ES-I3 (cell line): ENCODE results near the gene ZNF700.
"Not testable (repeated sequence)": the region's sequence is repeated elsewhere in the genome, so short reads cannot be mapped to it uniquely, and the experiment has no call there.

ENCODE experiments used
- H3K36me3 ChIP-seq: 2 replicates; pipeline ENCODE4 v1.6.1; 2013; ENCODE audit warnings: mild to moderate bottlenecking, low read length, control low read depth, moderate library complexity; ENCODE audit not compliant: insufficient read depth
- H3K4me1 ChIP-seq: 2 replicates; pipeline ENCODE4 v1.6.1; 2013; ENCODE audit warnings: mild to moderate bottlenecking, control low read depth, low read length; ENCODE audit not compliant: insufficient read depth
- H3K9ac ChIP-seq: 2 replicates; pipeline ENCODE4 v1.6.1; 2013; ENCODE audit warnings: low read depth, mild to moderate bottlenecking, low read length, moderate library complexity
- H3K9me3 ChIP-seq: 2 replicates; pipeline ENCODE4 v1.6.1; 2013; ENCODE audit warnings: mild to moderate bottlenecking, low read length, moderate library complexity; ENCODE audit not compliant: control insufficient read depth, insufficient read depth

The ZNF700 gene

DNA sequence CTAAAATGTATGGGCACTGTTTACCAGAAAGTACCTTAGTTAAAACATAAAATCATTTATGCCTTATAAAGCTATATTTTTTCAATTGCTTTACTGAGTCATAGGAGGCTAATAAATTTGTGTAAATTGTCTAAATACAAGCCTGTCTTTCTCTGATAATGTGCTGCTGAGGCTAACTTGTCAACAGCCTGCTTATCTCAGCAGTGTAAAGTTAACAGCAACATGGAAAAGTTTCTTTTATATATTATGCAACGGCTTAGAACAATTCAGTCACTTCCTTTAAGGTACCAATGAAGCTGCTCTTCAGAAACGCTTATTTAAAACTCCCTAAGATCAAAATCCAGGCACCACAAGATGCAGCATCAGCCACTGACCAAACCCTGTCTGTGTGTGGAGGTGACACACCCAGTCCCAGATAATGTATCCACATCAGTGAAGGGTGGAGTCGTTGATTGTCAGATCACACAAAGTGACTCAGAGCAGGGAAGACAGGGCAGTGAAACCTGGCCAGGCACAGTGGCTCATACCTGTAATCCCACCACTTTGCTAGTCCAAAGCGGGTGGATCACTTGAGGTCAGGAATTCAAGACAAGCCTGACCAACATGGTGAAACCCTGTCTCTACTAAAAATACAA is 10.4 kb upstream of the ZNF700 start:
- not testable (repeated sequence) for H3K36me3 ChIP-seq, H3K4me1 ChIP-seq, H3K9ac ChIP-seq, H3K9me3 ChIP-seq

DNA sequence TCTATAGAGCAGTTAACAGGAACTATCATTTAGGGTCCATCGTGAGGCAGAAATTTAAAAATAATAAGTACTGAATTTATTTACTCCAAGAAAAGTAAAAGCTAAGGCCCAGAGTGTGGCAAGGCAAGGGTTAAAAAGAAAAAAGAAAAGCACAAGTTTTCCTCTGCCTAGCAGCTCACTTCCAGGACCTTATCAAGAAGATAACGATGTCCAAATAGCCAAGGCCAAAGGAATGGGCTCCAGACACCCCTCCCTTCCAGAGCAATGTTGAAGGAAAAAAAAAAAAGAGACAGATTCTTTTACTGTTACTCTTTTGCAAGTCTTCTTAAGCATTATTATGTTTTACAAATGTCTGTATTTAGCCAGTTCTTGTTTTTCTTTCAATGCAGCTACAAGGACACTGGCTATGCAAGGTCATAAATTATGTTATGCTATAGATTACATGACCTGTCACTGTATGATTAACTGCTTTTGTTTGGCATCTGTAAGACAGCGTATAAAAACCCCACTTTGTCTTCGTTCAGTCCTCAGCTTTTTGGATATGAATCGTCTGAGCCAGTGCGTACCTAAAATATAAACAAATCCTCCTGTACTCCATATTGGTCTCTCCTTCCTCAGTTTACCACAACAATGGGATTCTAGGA is 2.9 kb upstream of the ZNF700 start:
- no peaks in the 10 kb centered on the region for H3K36me3 ChIP-seq
- no peaks in the 10 kb centered on the region for H3K4me1 ChIP-seq

DNA sequence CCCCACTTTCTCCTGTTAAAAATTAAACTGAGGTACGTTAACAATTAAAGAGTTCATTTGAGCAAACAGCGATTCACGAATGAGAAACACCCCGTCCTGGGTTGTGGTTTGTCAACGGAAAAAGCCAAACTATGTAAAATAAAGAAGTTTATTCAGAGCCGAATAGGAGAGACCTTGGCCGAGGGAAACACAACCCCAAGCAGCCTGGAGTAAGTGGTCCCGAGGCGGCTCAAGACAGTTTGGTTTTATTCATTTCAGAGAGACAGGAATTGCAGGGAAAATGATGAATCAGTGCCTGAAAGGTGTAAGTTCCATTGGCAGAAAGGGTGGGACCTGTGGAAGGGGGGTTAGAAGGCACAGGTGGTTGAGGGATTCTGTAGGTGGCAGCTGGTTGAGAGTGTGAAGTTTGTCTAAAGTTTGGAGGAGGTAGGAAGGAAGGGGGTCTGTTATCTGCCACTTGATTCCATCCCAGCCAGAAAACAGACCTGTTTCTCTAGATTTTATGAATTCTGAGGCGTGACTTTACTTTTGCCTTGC is 812 bp downstream of the ZNF700 start:
- H3K4me1 ChIP-seq, H3K9me3 ChIP-seq, H3K36me3 ChIP-seq: not testable (repeated sequence)
- H3K9ac ChIP-seq, result peak overlapping the region; percentile 66

More for the DNA sequence above, 2.9 kb upstream of the ZNF700 start:
- Histone ChIP-seq H3K9ac (no peak overlapping the region), H3K9me3 (no peaks in the 10 kb centered on the region; the same call in 1 of the 2 replicates)

DNA sequence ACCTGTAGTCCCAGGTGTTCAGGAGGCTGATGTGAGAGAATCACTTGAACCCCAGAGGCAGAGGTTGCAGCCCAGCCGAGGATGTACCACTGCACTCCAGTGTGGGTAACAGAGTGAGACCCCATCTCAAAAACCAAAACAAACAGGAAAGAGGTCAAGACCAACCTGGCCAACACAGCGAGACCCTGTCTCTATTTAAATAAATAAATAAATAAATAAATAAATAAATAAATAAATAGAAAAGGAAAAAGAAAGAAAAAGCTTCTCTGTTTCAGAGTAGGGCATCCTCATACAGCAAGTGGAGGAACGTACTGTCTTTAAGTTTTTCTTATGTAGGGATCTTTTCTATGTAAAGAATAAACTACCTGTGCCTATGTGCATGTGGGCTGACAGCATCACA is 2.3 kb downstream of the ZNF700 start:
- Histone ChIP-seq H3K36me3 (no peaks in the 10 kb centered on the region), H3K4me1 (no peaks in the 10 kb centered on the region), H3K9ac (no peak overlapping the region), H3K9me3 (no peaks in the 10 kb centered on the region; the same call in 1 of the 2 replicates)

DNA sequence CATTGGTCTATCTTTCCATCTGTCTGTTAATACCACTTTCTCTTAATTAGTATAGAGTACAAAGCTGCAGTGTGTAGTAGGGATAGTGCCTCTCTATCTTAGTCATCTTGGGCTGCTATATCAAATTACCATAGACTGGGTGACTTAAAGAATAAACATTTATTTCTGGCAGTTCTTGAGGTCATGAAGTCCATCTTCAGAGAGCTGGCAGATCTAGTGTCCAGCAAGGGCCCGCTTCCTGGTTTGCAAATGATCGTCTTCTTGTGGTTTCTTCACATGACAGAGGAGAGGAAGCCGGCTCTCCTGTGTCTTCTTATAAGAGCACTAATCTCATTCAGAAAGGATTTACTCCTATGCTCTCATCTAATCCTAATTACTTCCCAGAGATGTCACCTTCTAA is 6.1 kb downstream of the ZNF700 start:
- H3K9ac ChIP-seq, result no peak overlapping the region
- no peaks in the 10 kb centered on the region for H3K36me3 ChIP-seq
- no peaks in the 10 kb centered on the region for H3K9me3 ChIP-seq
- no peaks in the 10 kb centered on the region for H3K4me1 ChIP-seq

DNA sequence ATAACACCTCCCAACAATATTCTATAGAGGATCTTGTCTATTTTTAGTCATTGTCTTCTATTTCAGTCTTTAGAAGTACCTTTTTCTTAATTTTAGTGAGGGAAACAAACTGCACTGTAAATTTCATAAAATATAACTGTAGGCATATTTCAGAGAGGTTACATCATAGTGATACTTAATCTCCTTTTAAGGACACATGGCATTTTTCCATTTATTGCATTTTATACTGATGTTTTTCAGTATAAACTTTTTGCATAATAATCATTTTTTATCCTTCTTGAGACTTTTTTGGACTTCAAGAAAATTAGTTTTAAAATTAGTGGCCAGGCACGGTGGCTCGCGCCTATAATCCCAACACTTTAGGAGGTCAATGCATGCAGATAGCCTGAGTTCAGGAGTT is 6.6 kb downstream of the ZNF700 start:
- H3K9me3 ChIP-seq, result no peaks in the 10 kb centered on the region
- H3K4me1 ChIP-seq, result no peaks in the 10 kb centered on the region
- H3K36me3 ChIP-seq, result no peaks in the 10 kb centered on the region
- H3K9ac ChIP-seq, result no peak overlapping the region

DNA sequence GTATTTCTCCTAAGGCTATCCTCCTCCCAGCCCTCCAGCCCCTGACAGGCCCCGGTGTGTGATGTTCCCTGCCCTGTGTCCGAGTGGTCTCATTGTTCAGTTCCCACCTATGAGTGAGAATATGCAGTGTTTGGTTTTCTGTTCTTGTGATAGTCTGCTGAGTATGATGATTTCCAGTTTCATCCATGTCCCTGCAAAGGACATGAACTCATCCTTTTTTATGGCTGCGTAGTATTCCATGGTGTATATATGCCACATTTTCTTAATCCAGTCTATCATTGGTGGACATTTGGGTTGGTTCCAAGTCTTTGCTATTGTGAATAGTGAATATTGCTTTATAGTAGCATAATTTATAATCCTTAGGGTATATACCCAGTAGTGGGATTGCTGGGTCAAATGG is 10.9 kb downstream of the ZNF700 start:
- H3K9ac ChIP-seq, H3K36me3 ChIP-seq, H3K4me1 ChIP-seq, H3K9me3 ChIP-seq: not testable (repeated sequence)

DNA sequence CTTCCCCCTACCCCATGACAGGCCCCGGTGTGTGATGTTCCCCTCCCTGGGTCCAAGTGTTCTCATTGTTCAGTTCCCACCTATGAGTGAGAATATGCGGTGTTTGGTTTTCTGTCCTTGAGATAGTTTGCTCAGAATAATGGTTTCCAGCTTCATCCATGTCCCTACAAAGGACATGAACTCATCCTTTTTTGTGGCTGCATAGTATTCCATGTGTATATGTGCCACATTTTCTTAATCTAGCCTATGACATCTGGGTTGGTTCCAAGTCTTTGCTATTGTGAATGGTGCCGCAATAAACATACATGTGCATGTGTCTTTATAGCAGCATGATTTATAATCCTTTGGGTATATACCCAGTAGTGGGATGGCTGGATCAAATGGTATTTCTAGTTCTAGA is 13.5 kb downstream of the ZNF700 start:
- not testable (repeated sequence) for H3K36me3 ChIP-seq, H3K9ac ChIP-seq, H3K9me3 ChIP-seq, H3K4me1 ChIP-seq

DNA sequence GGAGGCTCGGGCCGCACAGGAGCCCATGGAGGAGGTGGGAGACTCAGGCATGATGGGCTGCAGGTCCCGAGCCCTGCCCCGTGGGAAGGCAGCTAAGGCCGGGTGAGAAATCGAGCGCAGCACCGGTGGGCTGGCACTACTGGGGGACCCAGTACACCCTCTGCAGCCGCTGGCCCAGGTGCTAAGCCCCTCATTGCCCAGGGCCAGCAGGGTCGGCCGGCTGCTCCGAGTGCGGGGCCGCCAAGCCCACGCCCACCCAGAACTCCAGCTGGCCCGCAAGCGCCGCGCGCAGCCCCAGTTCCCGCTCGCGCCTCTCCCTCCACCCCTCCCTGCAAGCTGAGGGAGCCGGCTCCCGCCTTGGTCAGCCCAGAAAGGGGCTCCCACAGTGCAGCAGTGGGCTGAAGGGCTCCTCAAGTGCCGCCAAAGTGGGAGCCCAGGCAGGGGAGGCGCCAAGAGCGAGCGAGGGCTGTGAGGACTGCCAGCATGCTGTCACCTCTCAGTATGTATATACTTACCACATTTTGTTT is 16.5 kb downstream of the ZNF700 start:
- not testable (repeated sequence) for H3K9me3 ChIP-seq, H3K4me1 ChIP-seq, H3K36me3 ChIP-seq, H3K9ac ChIP-seq

DNA sequence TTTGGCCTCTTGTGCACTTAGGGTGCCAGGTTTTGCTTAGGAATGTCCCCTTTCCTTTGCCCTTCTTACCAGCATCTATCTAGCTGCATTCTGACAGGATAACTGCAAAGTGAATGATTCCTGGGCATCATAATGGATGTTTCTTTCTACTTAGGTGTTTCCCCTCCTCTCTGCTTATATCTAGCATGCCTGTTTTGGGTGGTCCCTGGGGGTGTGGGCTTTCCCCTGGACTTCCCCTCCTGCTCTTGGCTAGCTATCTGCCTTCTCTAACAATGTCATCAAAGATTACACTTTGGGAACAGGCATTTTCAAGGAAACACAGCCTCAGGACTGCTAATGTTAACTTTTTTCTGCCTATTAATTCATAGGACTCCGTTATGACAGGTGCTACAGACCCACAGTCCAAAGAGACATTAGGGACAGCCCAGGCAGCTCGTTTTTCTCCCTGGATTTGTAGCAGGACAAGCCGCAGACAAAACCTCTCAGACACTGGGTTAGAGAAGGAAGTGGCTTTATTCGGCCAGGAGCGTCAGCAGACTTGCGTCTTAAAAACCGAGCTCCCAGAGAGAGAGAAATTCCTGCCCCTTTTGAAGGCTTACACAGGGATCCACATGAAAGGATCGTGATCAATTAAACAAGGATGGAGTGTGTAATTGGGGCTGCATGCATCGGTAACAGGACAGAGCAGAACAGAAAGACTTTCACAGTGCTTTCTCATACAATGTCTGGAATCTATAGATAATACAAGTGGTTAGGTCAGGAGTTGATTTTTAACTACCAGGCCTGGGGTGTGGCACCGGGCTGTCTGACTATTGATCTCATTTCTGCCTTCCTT is 17.3 kb downstream of the ZNF700 start:
- H3K36me3 ChIP-seq, result no peaks in the 10 kb centered on the region; the same call in 1 of the 2 replicates
- H3K4me1 ChIP-seq, result no peaks in the 10 kb centered on the region
- peaks cover 9% of the 10 kb centered on the region; the same call in 1 of the 2 replicates for H3K9me3 ChIP-seq
- H3K9ac ChIP-seq, result no peak overlapping the region

DNA sequence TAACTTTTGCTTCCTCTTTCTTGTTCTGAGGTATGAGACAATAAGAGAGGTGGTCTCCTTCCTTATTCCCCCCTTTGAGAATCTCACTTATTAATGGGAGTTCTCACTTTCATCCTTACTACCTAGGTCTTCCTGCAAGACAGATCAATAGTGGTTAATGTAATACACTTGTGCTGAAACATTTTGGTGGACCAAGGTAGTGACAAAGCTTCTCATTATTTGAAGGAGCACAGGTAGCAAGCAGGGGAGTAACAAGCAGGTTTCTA is 17.9 kb downstream of the ZNF700 start:
- no peak overlapping the region for H3K9ac ChIP-seq
- H3K36me3 ChIP-seq, result no peaks in the 10 kb centered on the region; the same call in 1 of the 2 replicates
- peaks cover 9% of the 10 kb centered on the region; the same call in 1 of the 2 replicates for H3K9me3 ChIP-seq
- H3K4me1 ChIP-seq, result no peaks in the 10 kb centered on the region

DNA sequence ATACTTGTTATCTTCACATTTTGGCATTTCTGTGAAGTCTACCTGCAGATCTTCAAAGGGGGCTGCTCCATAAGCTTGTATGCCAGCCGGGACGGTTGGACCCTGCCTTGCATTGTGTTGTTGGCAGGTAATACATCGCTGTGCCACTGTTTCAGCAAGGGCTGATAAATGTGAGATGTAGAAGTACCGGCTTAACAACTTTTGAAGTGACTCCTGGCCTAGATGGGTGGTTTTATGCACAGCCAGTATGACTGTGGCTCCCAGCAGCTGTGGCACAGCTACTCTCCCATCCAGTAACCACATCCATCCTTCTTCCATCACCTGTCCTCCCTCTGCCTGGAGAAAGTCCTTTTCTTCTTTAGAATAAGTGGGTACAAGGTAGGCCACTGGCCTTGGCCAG is 19.7 kb downstream of the ZNF700 start:
- Histone ChIP-seq H3K9me3 (peaks cover 21% of the 10 kb centered on the region; the same call in 1 of the 2 replicates), H3K9ac (no peak overlapping the region), H3K36me3 (peaks cover 4% of the 10 kb centered on the region; the same call in 1 of the 2 replicates), H3K4me1 (no peaks in the 10 kb centered on the region)

DNA sequence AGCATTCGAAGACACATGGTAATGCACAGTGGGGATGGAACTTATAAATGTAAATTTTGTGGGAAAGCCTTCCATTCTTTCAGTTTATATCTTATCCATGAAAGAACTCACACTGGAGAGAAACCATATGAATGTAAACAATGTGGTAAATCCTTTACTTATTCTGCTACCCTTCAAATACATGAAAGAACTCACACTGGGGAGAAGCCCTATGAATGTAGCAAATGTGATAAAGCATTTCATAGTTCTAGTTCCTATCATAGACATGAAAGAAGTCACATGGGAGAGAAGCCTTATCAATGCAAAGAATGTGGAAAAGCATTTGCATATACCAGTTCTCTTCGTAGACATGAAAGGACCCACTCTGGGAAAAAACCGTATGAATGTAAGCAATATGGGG is 23.7 kb downstream of the ZNF700 start:
- H3K9me3 ChIP-seq, result peaks cover 30% of the 10 kb centered on the region
- H3K36me3 ChIP-seq, result peaks cover 4% of the 10 kb centered on the region; the same call in 1 of the 2 replicates

DNA sequence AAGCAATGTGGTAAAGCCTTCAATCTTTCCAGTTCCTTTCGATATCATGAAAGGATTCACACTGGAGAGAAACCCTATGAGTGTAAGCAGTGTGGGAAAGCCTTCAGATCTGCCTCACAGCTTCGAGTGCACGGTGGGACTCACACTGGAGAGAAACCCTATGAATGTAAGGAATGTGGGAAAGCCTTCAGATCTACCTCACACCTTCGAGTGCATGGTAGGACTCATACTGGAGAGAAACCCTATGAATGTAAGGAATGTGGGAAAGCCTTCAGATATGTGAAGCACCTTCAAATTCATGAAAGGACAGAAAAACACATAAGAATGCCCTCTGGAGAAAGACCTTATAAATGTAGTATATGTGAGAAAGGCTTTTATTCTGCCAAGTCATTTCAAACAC is 24.3 kb downstream of the ZNF700 start:
- Histone ChIP-seq H3K4me1 (no peaks in the 10 kb centered on the region), H3K9me3 (peaks cover 30% of the 10 kb centered on the region), H3K36me3 (peaks cover 4% of the 10 kb centered on the region; the same call in 1 of the 2 replicates), H3K9ac (no peak overlapping the region)

More for the DNA sequence above, 23.7 kb downstream of the ZNF700 start:
- Histone ChIP-seq H3K9ac (no peak overlapping the region), H3K4me1 (no peaks in the 10 kb centered on the region)
